ENCODE results near the gene AQP3.

DNA sequence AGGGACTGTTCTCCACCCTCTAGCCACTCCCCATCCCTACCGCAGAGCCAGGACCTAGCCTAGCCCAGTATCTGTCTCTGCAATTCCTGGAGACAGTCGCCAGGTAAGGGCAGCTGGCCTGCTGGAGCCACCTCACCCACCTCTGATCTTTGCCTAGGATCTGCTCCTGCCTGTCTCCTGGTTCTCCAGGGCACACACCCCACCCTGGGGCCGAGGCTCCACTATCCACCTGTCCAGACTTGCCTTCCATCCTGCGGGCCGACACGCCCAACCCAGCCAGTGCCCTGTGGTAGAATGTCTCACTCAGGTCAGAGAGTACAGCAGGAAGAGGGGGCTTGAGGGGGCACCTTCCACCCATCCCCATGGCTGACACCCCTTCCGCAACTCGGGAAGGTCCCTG is 29.3 kb downstream of the AQP3 start:
- TF ChIP-seq CTCF (conservative IDR thresholded peaks at IDR 0.05 in 1 of 2, IDR thresholded peaks at IDR 0.05 in 1 of 2; ENCODE audit: low read depth in 1 of 2, low read length in 2 of 2) (no peak), EZH2 (IDR thresholded peaks at IDR 0.05; ENCODE audit: low read length, missing control alignments) (no peak)
